Fibroblast of lung (primary cell): ENCODE data around the gene ITGA3.

ENCODE experiments used
- EZH2 ChIP-seq: IDR thresholded peaks from 2 replicates; pipeline ENCODE4 v1.5.1; 2012; ENCODE audit warnings: low read length, control low read depth, mild to moderate bottlenecking; ENCODE audit errors: missing control alignments
- TF ChIP-seq, protein P1 (sequence below), 2 donors: IDR thresholded peaks in 1 of 2; conservative IDR thresholded peaks in 1 of 2; 1 replicate in 1 of 2; 2 replicates in 1 of 2; pipeline ENCODE4 v1.5.1; 2011 to 2012; ENCODE audit warnings: low read length in 2 of 2, control low read depth in 1 of 2, inconsistent platforms in 1 of 2, low read depth in 1 of 2, mild to moderate bottlenecking in 1 of 2

DNA sequence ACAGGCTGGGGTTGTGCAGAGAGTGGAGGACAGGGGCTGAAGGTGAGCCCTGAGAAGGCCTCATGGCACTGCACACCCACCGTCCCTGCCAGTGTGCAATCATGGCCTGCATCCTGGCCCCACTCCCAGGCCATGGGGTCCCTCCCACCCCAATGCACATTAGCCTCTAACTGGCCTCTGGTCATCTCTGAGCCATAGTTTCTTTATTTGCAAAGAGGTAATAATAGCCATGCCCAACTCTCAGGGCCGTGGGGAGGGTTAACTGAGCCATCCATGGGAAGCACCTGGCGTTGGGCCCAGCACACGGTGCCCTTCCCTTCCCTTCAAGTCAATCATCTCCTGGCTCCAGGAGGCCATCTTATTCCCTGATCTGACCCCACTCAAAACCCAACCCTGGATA is 10.8 kb upstream of the ITGA3 start:
- TF ChIP-seq, protein P1, sequence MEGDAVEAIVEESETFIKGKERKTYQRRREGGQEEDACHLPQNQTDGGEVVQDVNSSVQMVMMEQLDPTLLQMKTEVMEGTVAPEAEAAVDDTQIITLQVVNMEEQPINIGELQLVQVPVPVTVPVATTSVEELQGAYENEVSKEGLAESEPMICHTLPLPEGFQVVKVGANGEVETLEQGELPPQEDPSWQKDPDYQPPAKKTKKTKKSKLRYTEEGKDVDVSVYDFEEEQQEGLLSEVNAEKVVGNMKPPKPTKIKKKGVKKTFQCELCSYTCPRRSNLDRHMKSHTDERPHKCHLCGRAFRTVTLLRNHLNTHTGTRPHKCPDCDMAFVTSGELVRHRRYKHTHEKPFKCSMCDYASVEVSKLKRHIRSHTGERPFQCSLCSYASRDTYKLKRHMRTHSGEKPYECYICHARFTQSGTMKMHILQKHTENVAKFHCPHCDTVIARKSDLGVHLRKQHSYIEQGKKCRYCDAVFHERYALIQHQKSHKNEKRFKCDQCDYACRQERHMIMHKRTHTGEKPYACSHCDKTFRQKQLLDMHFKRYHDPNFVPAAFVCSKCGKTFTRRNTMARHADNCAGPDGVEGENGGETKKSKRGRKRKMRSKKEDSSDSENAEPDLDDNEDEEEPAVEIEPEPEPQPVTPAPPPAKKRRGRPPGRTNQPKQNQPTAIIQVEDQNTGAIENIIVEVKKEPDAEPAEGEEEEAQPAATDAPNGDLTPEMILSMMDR (conservative IDR thresholded peaks at IDR 0.05 in 1 of 2, IDR thresholded peaks at IDR 0.05 in 1 of 2; ENCODE audit: low read depth in 1 of 2, low read length in 2 of 2), result no peak
- no peak for TF ChIP-seq EZH2
